Keratinocyte (primary cell): ENCODE measurements around the gene PLG. TPM values are rescaled to one million over a fixed set of nuclear protein-coding genes. Genes with fewer than 3 reads are reported as not detected.
"Not testable (repeated sequence)": the region's sequence is repeated elsewhere in the genome, so short reads cannot be mapped to it uniquely, and the experiment has no call there.

Experiments
- DNase-seq: peaks from one replicate; pipeline ENCODE4 v3.0.0-alpha.2; 2011; ENCODE audit warnings: low read depth, missing footprints, low spot score
- FAIRE-seq: peaks from 2 replicates; lab custom pipeline; 2011; peaks lifted over from hg19 to GRCh38; lab: Jason Lieb, UNC
- H2AFZ ChIP-seq: 2 replicates; pipeline ENCODE4 v1.6.0; 2012; ENCODE audit warnings: low read length, control low read depth, inconsistent platforms; ENCODE audit not compliant: control insufficient read depth
- H3K27ac ChIP-seq: 2 replicates; pipeline ENCODE4 v1.5.1; 2011; ENCODE audit warnings: low read length; ENCODE audit not compliant: control insufficient read depth, insufficient read depth
- H3K27me3 ChIP-seq: 3 replicates; pipeline ENCODE4 v1.6.0; 2011; ENCODE audit warnings: low read length; ENCODE audit not compliant: control insufficient read depth, insufficient read depth; ENCODE audit errors: extremely low read depth
- H3K36me3 ChIP-seq, 2 experiments: 2 replicates in 1 of 2; 3 replicates in 1 of 2; pipeline ENCODE4 v1.5.1; 2011; ENCODE audit warnings: low read length in 2 of 2, mild to moderate bottlenecking in 1 of 2; ENCODE audit not compliant: control insufficient read depth in 2 of 2, insufficient read depth in 2 of 2; ENCODE audit errors: extremely low read depth in 1 of 2
- H3K4me1 ChIP-seq: 3 replicates; pipeline ENCODE4 v1.5.1; 2011; ENCODE audit warnings: low read length; ENCODE audit not compliant: control insufficient read depth, insufficient read depth; ENCODE audit errors: extremely low read depth
- H3K4me2 ChIP-seq: 3 replicates; pipeline ENCODE4 v1.6.0; 2011; ENCODE audit warnings: low read depth, low read length; ENCODE audit not compliant: control insufficient read depth, insufficient read depth; ENCODE audit errors: extremely low read depth
- H3K4me3 ChIP-seq, 3 experiments: fragments of 200-600 bp in 1 of 3; sonication (generic) in 1 of 3; 2 replicates in 2 of 3; 3 replicates in 1 of 3; pipeline ENCODE4 v1.5.1; 2011 to 2016; ENCODE audit warnings: low read length in 3 of 3, mild to moderate bottlenecking in 3 of 3, control low read depth in 2 of 3, inconsistent platforms in 1 of 3, low read depth in 1 of 3, mixed read lengths in 1 of 3, mixed run types in 1 of 3, moderate library complexity in 1 of 3; ENCODE audit not compliant: control insufficient read depth in 2 of 3, insufficient read depth in 2 of 3; ENCODE audit errors: extremely low read depth in 1 of 3
- H3K79me2 ChIP-seq: 2 replicates; pipeline ENCODE4 v1.6.0; 2012; ENCODE audit warnings: low read length; ENCODE audit not compliant: control insufficient read depth, insufficient read depth
- H3K9ac ChIP-seq: 3 replicates; pipeline ENCODE4 v1.6.0; 2011; ENCODE audit warnings: low read length; ENCODE audit not compliant: control insufficient read depth, insufficient read depth; ENCODE audit errors: extremely low read depth
- H3K9me1 ChIP-seq: 3 replicates; pipeline ENCODE4 v1.6.0; 2011; ENCODE audit warnings: low read length; ENCODE audit not compliant: control insufficient read depth, insufficient read depth; ENCODE audit errors: extremely low read depth
- H3K9me3 ChIP-seq: 2 replicates; pipeline ENCODE4 v1.5.1; 2012; ENCODE audit warnings: low read depth, low read length; ENCODE audit not compliant: control insufficient read depth
- H4K20me1 ChIP-seq: 3 replicates; pipeline ENCODE4 v1.6.0; 2011; ENCODE audit warnings: low read length; ENCODE audit not compliant: control insufficient read depth, insufficient read depth; ENCODE audit errors: extremely low read depth
- EZH2 ChIP-seq: IDR thresholded peaks from one replicate; pipeline ENCODE4 v1.6.1; 2012; ENCODE audit warnings: inconsistent platforms, mild to moderate bottlenecking, low read length, moderate library complexity
- dilution Hi-C: fragments of 300-500 bp; cut with MboI; formaldehyde crosslinking; loops from one replicate; pipeline ENCODE4 v1.7.0; 2020; ENCODE audit warnings: low sequenced_read_pairs; ENCODE audit not compliant: extremely low pct_ligation_motif_present
- polyA plus RNA-seq, 5 experiments: library from polyadenylated mRNA; depleted of rRNA in 3 of 5; stranded (reverse) in 3 of 5; stranded (forward) in 1 of 5; unstranded in 1 of 5; fragments of >200 nt; gene quantifications; 1 replicate in 1 of 5; 2 replicates in 3 of 5; 3 replicates in 1 of 5; pipeline versions ENCODE4 v1.2.1 to v1.2.3, GENCODE V29; 2011 to 2012; ENCODE audit warnings: missing spikeins in 2 of 5, low read depth in 1 of 5, low replicate concordance in 1 of 5
- TF ChIP-seq, protein P1 (sequence below), 3 experiments: IDR thresholded peaks in 1 of 3; conservative IDR thresholded peaks in 1 of 3; optimal IDR thresholded peaks in 1 of 3; 2 replicates in 2 of 3; 3 replicates in 1 of 3; pipeline versions ENCODE3 to v1.5.1; 2011; ENCODE audit warnings: low read length in 3 of 3, mild to moderate bottlenecking in 3 of 3, moderate library complexity in 2 of 3, control low read depth in 1 of 3, inconsistent platforms in 1 of 3; ENCODE audit not compliant: insufficient read depth in 2 of 3; ENCODE audit errors: extremely low read depth in 1 of 3

The PLG gene
- polyA plus RNA-seq, 1 donor (not counting 4 experiments of a cell fraction or from before 2014, with no cell fraction given) = not detected

DNA sequence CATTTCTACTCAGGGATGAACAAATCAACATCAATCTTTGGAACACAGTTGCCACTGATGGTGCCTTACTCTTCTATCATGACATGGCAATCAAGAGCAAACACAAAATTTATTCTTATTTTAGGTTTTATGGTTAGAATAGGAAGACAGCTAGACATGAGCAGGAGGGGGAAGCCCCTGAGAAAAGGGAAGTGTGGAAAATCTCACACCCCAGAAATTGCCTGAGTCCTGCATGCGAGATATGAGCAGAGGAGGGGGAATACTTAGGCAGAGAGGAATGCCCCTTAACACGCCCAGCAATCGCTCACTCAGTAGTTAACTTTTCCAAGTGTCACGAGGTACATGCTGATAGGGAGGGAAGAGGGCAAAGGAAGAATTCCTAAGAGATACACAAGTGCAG is 79.3 kb downstream of the PLG start:
- no peak overlapping the region for H3K9ac ChIP-seq
- no peak for FAIRE-seq
- no peak overlapping the region for H3K4me3 ChIP-seq
- no peaks in the 10 kb centered on the region for H3K9me3 ChIP-seq
- no peak overlapping the region for H3K27ac ChIP-seq
- H2AFZ ChIP-seq = no peak overlapping the region
- H3K27me3 ChIP-seq = no peaks in the 10 kb centered on the region
- no peak for TF ChIP-seq EZH2
- no peak overlapping the region for H3K4me2 ChIP-seq
- H3K4me1 ChIP-seq = no peaks in the 10 kb centered on the region
- DNase-seq = no peak
- H4K20me1 ChIP-seq = no peaks in the 10 kb centered on the region
- H3K9me1 ChIP-seq = no peaks in the 10 kb centered on the region
- H3K79me2 ChIP-seq = no peaks in the 10 kb centered on the region
- H3K36me3 ChIP-seq = no peaks in the 10 kb centered on the region
- dilution Hi-C loops = no loop called here

DNA sequence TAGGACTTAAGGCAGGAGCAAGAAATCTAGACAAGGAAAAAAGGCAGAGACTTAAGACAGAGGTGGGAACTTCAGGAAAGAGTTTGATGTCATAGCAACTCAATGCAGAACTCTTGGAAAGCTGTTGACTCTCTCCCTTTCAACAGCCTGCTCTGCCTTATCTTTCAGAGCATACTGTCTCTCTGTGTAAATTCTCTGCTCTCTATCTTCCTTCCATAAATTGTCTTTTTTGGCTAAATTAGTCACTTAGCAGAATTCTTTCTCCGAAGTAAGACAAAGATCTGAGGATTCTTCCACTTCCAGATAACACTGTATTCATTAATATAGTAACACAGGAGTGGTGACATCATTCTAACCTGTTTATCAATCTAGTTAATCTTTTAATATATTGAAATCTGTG is 80.2 kb downstream of the PLG start:
- dilution Hi-C loops = no loop called here
- no peaks in the 10 kb centered on the region for H4K20me1 ChIP-seq
- no peaks in the 10 kb centered on the region for H3K9me1 ChIP-seq
- H3K9me3 ChIP-seq = no peaks in the 10 kb centered on the region
- H3K9ac ChIP-seq = no peak overlapping the region
- no peaks in the 10 kb centered on the region for H3K79me2 ChIP-seq
- H3K4me2 ChIP-seq = no peak overlapping the region
- TF ChIP-seq EZH2 = no peak
- TF ChIP-seq, protein P1, sequence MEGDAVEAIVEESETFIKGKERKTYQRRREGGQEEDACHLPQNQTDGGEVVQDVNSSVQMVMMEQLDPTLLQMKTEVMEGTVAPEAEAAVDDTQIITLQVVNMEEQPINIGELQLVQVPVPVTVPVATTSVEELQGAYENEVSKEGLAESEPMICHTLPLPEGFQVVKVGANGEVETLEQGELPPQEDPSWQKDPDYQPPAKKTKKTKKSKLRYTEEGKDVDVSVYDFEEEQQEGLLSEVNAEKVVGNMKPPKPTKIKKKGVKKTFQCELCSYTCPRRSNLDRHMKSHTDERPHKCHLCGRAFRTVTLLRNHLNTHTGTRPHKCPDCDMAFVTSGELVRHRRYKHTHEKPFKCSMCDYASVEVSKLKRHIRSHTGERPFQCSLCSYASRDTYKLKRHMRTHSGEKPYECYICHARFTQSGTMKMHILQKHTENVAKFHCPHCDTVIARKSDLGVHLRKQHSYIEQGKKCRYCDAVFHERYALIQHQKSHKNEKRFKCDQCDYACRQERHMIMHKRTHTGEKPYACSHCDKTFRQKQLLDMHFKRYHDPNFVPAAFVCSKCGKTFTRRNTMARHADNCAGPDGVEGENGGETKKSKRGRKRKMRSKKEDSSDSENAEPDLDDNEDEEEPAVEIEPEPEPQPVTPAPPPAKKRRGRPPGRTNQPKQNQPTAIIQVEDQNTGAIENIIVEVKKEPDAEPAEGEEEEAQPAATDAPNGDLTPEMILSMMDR (optimal IDR thresholded peaks at IDR 0.05 in 1 of 3, IDR thresholded peaks at IDR 0.05 in 1 of 3, conservative IDR thresholded peaks at IDR 0.05 in 1 of 3; ENCODE audit: extremely low read depth in 1 of 3, insufficient read depth in 2 of 3, low read length in 3 of 3) = no peak
- H3K4me1 ChIP-seq = peaks cover 9% of the 10 kb centered on the region
- no peak overlapping the region for H2AFZ ChIP-seq
- H3K36me3 ChIP-seq = no peaks in the 10 kb centered on the region
- no peaks in the 10 kb centered on the region for H3K27me3 ChIP-seq
- no peak overlapping the region for H3K27ac ChIP-seq
- no peak for DNase-seq
- no peak overlapping the region for H3K4me3 ChIP-seq
- FAIRE-seq = no peak

DNA sequence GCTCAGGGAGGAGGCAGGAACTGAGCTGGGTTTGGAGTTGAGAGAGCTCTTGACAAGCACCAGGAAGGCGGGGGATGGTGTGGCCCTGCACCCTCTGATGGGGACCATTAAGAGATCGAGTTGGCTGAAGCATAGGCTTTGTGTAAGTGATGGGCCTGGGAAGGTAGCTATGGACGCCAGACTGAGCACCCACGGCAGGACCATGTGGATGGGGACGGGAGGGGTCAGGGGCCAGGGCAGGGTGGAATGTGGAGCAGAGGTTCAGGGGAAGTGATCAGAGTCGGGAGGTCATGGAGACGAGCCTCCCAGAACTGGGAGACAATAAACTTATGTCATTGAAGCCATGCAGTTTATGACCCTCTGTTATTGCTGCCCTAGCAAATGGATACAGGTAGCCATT is 81.7 kb downstream of the PLG start:
- DNase-seq (no peak), FAIRE-seq (no peak)
- Histone ChIP-seq H3K27me3 (no peaks in the 10 kb centered on the region), H4K20me1 (no peaks in the 10 kb centered on the region), H3K4me3 (no peak overlapping the region), H3K4me1 (peaks cover 15% of the 10 kb centered on the region), H3K9me1 (no peaks in the 10 kb centered on the region), H3K9ac (no peak overlapping the region), H2AFZ (no peak overlapping the region), H3K36me3 (no peaks in the 10 kb centered on the region), H3K27ac (no peak overlapping the region), H3K4me2 (no peak overlapping the region), H3K9me3 (no peaks in the 10 kb centered on the region), H3K79me2 (no peaks in the 10 kb centered on the region)
- dilution Hi-C loops = no loop called here
- TF ChIP-seq, protein P1 (optimal IDR thresholded peaks at IDR 0.05 in 1 of 3, IDR thresholded peaks at IDR 0.05 in 1 of 3, conservative IDR thresholded peaks at IDR 0.05 in 1 of 3; ENCODE audit: extremely low read depth in 1 of 3, insufficient read depth in 2 of 3, low read length in 3 of 3) = no peak
- TF ChIP-seq EZH2 = no peak

DNA sequence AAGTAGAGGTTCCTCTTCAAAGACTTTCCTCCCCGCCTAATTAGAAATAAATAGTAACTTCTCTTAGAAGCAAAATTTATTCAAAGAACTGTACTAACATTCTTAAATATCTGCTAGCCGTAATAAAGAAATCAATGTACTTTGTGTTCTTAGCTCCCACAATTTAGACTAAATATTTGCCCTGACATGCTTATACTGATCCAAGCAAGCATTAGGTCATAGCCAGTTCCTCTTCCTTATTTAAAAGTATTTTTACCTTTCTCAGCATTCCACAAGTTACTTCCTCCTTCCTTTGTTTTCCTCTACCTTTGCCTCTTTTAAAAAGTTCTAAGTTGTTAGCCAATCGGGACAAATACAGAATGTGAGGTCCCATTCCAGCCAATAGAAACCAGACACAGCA is 86.1 kb downstream of the PLG start:
- Histone ChIP-seq H2AFZ (peak overlapping the region; percentile 4), H3K4me1 (peaks cover 39% of the 10 kb centered on the region), H3K4me2 (peak overlapping the region; percentile 41), H3K4me3 (peak overlapping the region in 1 of 3 experiments; percentile 20)
- H3K27me3 ChIP-seq, H3K9ac ChIP-seq, H3K9me1 ChIP-seq, H3K79me2 ChIP-seq, H3K36me3 ChIP-seq, H3K27ac ChIP-seq, dilution Hi-C loops, H3K9me3 ChIP-seq, H4K20me1 ChIP-seq, DNase-seq: not testable (repeated sequence)
- FAIRE-seq = peak; percentile 29
